Liver (tissue), 9 donors: ENCODE results near the gene GUCY1B1. TPM values are rescaled to one million over a fixed set of nuclear protein-coding genes. Genes with fewer than 3 reads are reported as not detected.

ENCODE experiments used
- DNase-seq: peaks from one replicate; pipeline ENCODE4 v3.0.0-alpha.2; 2017; ENCODE audit warnings: low spot score
- H3K27ac ChIP-seq, 2 donors: one replicate each; pipeline ENCODE4 v1.7.0; 2013; ENCODE audit warnings: inconsistent platforms in 2 of 2, low read length in 2 of 2, control low read depth in 1 of 2, low read depth in 1 of 2, mild to moderate bottlenecking in 1 of 2
- H3K27me3 ChIP-seq, 4 donors: one replicate each; pipeline versions ENCODE4 v1.6.1 to v1.7.0; 2013; ENCODE audit warnings: low read length in 3 of 4, inconsistent platforms in 1 of 4, mild to moderate bottlenecking in 1 of 4, moderate library complexity in 1 of 4; ENCODE audit not compliant: control insufficient read depth in 4 of 4, insufficient read depth in 4 of 4
- H3K36me3 ChIP-seq, 4 donors: one replicate each; pipeline versions ENCODE4 v1.6.1 to v1.7.0; 2013; ENCODE audit warnings: low read length in 3 of 4, mild to moderate bottlenecking in 3 of 4, low read depth in 1 of 4, moderate library complexity in 1 of 4; ENCODE audit not compliant: control insufficient read depth in 4 of 4, insufficient read depth in 3 of 4
- H3K4me1 ChIP-seq, 4 donors: one replicate each; pipeline versions ENCODE4 v1.6.1 to v1.7.0; 2013; ENCODE audit warnings: low read length in 3 of 4, mild to moderate bottlenecking in 3 of 4, moderate library complexity in 1 of 4; ENCODE audit not compliant: control insufficient read depth in 4 of 4, insufficient read depth in 4 of 4
- H3K4me3 ChIP-seq, 3 donors: one replicate each; pipeline versions ENCODE4 v1.6.1 to v1.7.0; 2013; ENCODE audit warnings: low read length in 3 of 3, control low read depth in 1 of 3, low read depth in 1 of 3, mild to moderate bottlenecking in 1 of 3
- H3K9ac ChIP-seq, 2 donors: one replicate each; pipeline ENCODE4 v1.7.0; 2013; ENCODE audit warnings: low read length in 2 of 2, mild to moderate bottlenecking in 2 of 2, moderate library complexity in 2 of 2, control low read depth in 1 of 2, low read depth in 1 of 2
- H3K9me3 ChIP-seq, 4 donors: one replicate each; pipeline versions ENCODE4 v1.6.1 to v1.7.0; 2013; ENCODE audit warnings: low read length in 3 of 4; ENCODE audit not compliant: control insufficient read depth in 4 of 4
- ATF3 ChIP-seq: IDR thresholded peaks from 2 replicates; pipeline ENCODE4 v1.6.1; 2016; ENCODE audit warnings: antibody characterized with exemption
- CTCF ChIP-seq: fragments of 150-350 bp; IDR thresholded peaks from 2 replicates; pipeline ENCODE4 v1.5.1; 2017; ENCODE audit warnings: improper control_type of control experiment, low read depth, low read length; ENCODE audit not compliant: missing input control
- EGR1 ChIP-seq, 2 donors: IDR thresholded peaks; 2 replicates each; pipeline ENCODE4 v1.6.1; 2016 to 2018; ENCODE audit warnings: antibody characterized with exemption in 2 of 2, low read depth in 2 of 2
- FOXA1 ChIP-seq: IDR thresholded peaks from 2 replicates; pipeline ENCODE4 v1.6.1; 2016; ENCODE audit warnings: antibody characterized with exemption
- FOXA2 ChIP-seq: IDR thresholded peaks from 2 replicates; pipeline ENCODE4 v1.6.1; 2016; ENCODE audit warnings: antibody characterized with exemption
- GABPA ChIP-seq, 2 donors: IDR thresholded peaks in 1 of 2; conservative IDR thresholded peaks in 1 of 2; 2 replicates each; pipeline ENCODE4 v1.6.1; 2016; ENCODE audit warnings: antibody characterized with exemption in 2 of 2, mild to moderate bottlenecking in 1 of 2, moderate library complexity in 1 of 2
- HNF4A ChIP-seq, 2 donors: conservative IDR thresholded peaks; 2 replicates each; pipeline ENCODE4 v1.6.1; 2016; ENCODE audit warnings: antibody characterized with exemption in 2 of 2, mild to moderate bottlenecking in 2 of 2
- HNF4G ChIP-seq: IDR thresholded peaks from 2 replicates; pipeline ENCODE4 v1.6.1; 2016; ENCODE audit warnings: antibody characterized with exemption
- JUND ChIP-seq, 2 donors: IDR thresholded peaks; 2 replicates each; pipeline ENCODE4 v1.6.1; 2016; ENCODE audit warnings: antibody characterized with exemption in 2 of 2
- NR2F2 ChIP-seq: IDR thresholded peaks from 2 replicates; pipeline ENCODE4 v1.6.1; 2016; ENCODE audit warnings: antibody characterized with exemption
- RAD21 ChIP-seq, 2 donors: IDR thresholded peaks; 2 replicates each; pipeline ENCODE4 v1.6.1; 2016; ENCODE audit warnings: antibody characterized with exemption in 2 of 2, mild to moderate bottlenecking in 2 of 2
- RXRA ChIP-seq, 2 donors: IDR thresholded peaks; 2 replicates each; pipeline ENCODE4 v1.6.1; 2017 to 2018; ENCODE audit warnings: antibody characterized with exemption in 2 of 2, mild to moderate bottlenecking in 1 of 2
- SP1 ChIP-seq: IDR thresholded peaks from 2 replicates; pipeline ENCODE4 v1.6.1; 2018; ENCODE audit warnings: antibody characterized with exemption, mild to moderate bottlenecking
- TAF1 ChIP-seq: conservative IDR thresholded peaks from 2 replicates; pipeline ENCODE4 v1.6.1; 2016; ENCODE audit warnings: antibody characterized with exemption, mild to moderate bottlenecking
- YY1 ChIP-seq: IDR thresholded peaks from 2 replicates; pipeline ENCODE4 v1.6.1; 2016; ENCODE audit warnings: antibody characterized with exemption, mild to moderate bottlenecking
- WGBS: extraction: QIAGEN DNeasy Blood & Tissue Kit; methylation state at CpG from one replicate; pipeline ENCODE4 v1.1.7; 2013; 5-methylcytosine and 5-hydroxymethylcytosine counted together
- polyA plus RNA-seq, 2 donors: library from polyadenylated mRNA; stranded (reverse) in 1 of 2; unstranded in 1 of 2; fragments of 200-250 nt in 1 of 2; fragments of >200 nt in 1 of 2; fragmentation: Nextera tagmentation in 1 of 2; extraction: Ambion mirVana in 1 of 2; gene quantifications; one replicate each; pipeline versions ENCODE4 v1.2.1 to v1.2.3, GENCODE V29; 2013 to 2015
- total RNA-seq, 2 donors: library from RNA; depleted of rRNA; stranded (reverse); fragments of >200 nt; gene quantifications; one replicate each; pipeline ENCODE4 v1.2.3, GENCODE V29; 2014
- TF ChIP-seq, protein P1 (sequence below): IDR thresholded peaks from 2 replicates; pipeline ENCODE4 v1.6.1; 2016; ENCODE audit warnings: antibody characterized with exemption
- TF ChIP-seq, protein P2 (sequence below): IDR thresholded peaks from 2 replicates; pipeline ENCODE4 v1.6.1; 2016; ENCODE audit warnings: antibody characterized with exemption, mild to moderate bottlenecking
- TF ChIP-seq, protein P3 (sequence below): IDR thresholded peaks from 2 replicates; pipeline ENCODE4 v1.6.1; 2016; ENCODE audit warnings: antibody characterized with exemption
- donor health status: healthy.
- donor health status: healthy.
- donor health status: healthy.
- donor health status: healthy.
- donor health status: healthy.

Gene GUCY1B1
- total and polyA plus RNA-seq, 4 donors = 2.6 to 6.7 (median 3.8) TPM

- TF ChIP-seq HNF4G (no peak), NR2F2 (no peak), YY1 (no peak), FOXA2 (no peak), RAD21 (IDR thresholded peaks at IDR 0.05) (no peak)
- TF ChIP-seq, protein P1, sequence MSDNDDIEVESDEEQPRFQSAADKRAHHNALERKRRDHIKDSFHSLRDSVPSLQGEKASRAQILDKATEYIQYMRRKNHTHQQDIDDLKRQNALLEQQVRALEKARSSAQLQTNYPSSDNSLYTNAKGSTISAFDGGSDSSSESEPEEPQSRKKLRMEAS = no peak
- TF ChIP-seq, protein P2, sequence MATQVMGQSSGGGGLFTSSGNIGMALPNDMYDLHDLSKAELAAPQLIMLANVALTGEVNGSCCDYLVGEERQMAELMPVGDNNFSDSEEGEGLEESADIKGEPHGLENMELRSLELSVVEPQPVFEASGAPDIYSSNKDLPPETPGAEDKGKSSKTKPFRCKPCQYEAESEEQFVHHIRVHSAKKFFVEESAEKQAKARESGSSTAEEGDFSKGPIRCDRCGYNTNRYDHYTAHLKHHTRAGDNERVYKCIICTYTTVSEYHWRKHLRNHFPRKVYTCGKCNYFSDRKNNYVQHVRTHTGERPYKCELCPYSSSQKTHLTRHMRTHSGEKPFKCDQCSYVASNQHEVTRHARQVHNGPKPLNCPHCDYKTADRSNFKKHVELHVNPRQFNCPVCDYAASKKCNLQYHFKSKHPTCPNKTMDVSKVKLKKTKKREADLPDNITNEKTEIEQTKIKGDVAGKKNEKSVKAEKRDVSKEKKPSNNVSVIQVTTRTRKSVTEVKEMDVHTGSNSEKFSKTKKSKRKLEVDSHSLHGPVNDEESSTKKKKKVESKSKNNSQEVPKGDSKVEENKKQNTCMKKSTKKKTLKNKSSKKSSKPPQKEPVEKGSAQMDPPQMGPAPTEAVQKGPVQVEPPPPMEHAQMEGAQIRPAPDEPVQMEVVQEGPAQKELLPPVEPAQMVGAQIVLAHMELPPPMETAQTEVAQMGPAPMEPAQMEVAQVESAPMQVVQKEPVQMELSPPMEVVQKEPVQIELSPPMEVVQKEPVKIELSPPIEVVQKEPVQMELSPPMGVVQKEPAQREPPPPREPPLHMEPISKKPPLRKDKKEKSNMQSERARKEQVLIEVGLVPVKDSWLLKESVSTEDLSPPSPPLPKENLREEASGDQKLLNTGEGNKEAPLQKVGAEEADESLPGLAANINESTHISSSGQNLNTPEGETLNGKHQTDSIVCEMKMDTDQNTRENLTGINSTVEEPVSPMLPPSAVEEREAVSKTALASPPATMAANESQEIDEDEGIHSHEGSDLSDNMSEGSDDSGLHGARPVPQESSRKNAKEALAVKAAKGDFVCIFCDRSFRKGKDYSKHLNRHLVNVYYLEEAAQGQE = no peak
Observed at GRCh38 chr4:155749041-155749440, 9.8 kb upstream of the GUCY1B1 start.

GRCh38 chr4:155751569-155751968, 7.3 kb upstream of the GUCY1B1 start:
- DNase-seq = no peak
- no peak overlapping the region for H3K27ac ChIP-seq
- WGBS = 73% methylated on average over 5 of the region's 5 CpGs
- no peak overlapping the region for H3K9ac ChIP-seq
- no peak overlapping the region for H3K4me3 ChIP-seq
- H3K4me1 ChIP-seq = no peaks in the 10 kb centered on the region
- no peaks in the 10 kb centered on the region for H3K9me3 ChIP-seq
- no peaks in the 10 kb centered on the region for H3K27me3 ChIP-seq
- TF ChIP-seq ATF3 = no peak
- peaks cover 0 to 2% (median 0%) of the 10 kb centered on the region in 4 donors for H3K36me3 ChIP-seq

More at GRCh38 chr4:155749041-155749440, 9.8 kb upstream of the GUCY1B1 start:
- no peaks in the 10 kb centered on the region for H3K4me1 ChIP-seq
- no peaks in the 10 kb centered on the region for H3K27me3 ChIP-seq
- no peak for DNase-seq
- no peaks in the 10 kb centered on the region for H3K9me3 ChIP-seq
- peaks cover 0 to 2% (median 0%) of the 10 kb centered on the region in 4 donors for H3K36me3 ChIP-seq
- H3K9ac ChIP-seq = no peak overlapping the region
- no peak overlapping the region for H3K27ac ChIP-seq
- WGBS = 93% methylated on average over 5 of the region's 5 CpGs
- H3K4me3 ChIP-seq = no peak overlapping the region

- Histone ChIP-seq H3K27ac (no peak overlapping the region), H3K4me3 (no peak overlapping the region), H3K27me3 (no peaks in the 10 kb centered on the region), H3K36me3 (no peaks in the 10 kb centered on the region), H3K4me1 (peaks cover 0 to 6% (median 5%) of the 10 kb centered on the region in 4 donors), H3K9me3 (no peaks in the 10 kb centered on the region), H3K9ac (no peak overlapping the region)
- no peak for DNase-seq
- WGBS = 99% methylated on average over 1 of the region's 1 CpG
- TF ChIP-seq ATF3 = no peak
- TF ChIP-seq, protein P3, sequence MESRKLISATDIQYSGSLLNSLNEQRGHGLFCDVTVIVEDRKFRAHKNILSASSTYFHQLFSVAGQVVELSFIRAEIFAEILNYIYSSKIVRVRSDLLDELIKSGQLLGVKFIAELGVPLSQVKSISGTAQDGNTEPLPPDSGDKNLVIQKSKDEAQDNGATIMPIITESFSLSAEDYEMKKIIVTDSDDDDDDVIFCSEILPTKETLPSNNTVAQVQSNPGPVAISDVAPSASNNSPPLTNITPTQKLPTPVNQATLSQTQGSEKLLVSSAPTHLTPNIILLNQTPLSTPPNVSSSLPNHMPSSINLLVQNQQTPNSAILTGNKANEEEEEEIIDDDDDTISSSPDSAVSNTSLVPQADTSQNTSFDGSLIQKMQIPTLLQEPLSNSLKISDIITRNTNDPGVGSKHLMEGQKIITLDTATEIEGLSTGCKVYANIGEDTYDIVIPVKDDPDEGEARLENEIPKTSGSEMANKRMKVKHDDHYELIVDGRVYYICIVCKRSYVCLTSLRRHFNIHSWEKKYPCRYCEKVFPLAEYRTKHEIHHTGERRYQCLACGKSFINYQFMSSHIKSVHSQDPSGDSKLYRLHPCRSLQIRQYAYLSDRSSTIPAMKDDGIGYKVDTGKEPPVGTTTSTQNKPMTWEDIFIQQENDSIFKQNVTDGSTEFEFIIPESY = no peak
- no peak for TF ChIP-seq EGR1 (IDR thresholded peaks at IDR 0.05; ENCODE audit: low read depth in 2 of 2)
- TF ChIP-seq, protein P1 = no peak
- no peak for TF ChIP-seq RAD21 (IDR thresholded peaks at IDR 0.05)
- TF ChIP-seq SP1 = no peak
- no peak for TF ChIP-seq NR2F2
- TF ChIP-seq FOXA2 = no peak
- TF ChIP-seq GABPA (IDR thresholded peaks at IDR 0.05 in 1 of 2, conservative IDR thresholded peaks at IDR 0.05 in 1 of 2) = no peak
- no peak for TF ChIP-seq RXRA (IDR thresholded peaks at IDR 0.05)
- no peak for TF ChIP-seq TAF1
- TF ChIP-seq HNF4A (conservative IDR thresholded peaks at IDR 0.05) = no peak
- TF ChIP-seq JUND (IDR thresholded peaks at IDR 0.05) = no peak
- TF ChIP-seq FOXA1 = no peak
- TF ChIP-seq YY1 = no peak
- TF ChIP-seq HNF4G = no peak
- TF ChIP-seq CTCF = no peak
Observed at GRCh38 chr4:155757745-155758265, 1.0 kb upstream of the GUCY1B1 start.
